ENCODE data around the gene HCN2.

HCN2 gene

DNA sequence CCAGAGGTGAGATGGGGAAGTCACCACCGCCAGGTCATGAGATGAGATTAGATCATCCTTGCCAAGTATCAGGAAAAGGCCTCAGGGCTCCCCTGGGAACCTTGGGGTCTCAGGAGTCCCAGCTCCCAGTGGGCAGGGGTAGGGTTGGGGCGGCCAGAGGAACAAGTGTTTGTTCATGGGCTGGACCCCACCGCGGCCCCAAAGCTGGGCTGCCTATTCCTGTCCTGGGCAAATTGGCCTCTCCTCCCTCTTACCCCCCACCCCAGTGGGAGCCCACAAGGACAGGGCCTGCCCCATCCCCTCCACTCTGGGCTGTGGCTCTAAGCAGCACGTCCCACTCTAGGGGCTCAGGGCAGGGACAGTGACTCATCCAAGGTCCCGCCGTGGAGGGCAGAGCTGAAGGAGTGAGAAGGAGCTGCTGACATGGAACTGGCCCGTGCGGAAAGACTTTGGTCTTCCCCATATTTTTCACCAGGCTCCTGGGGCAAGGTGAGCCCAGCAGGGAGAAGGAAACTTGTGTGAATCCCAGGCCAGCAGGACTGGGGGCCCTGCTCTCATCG is 4.0 kb upstream of the HCN2 start:
- Histone ChIP-seq H4K20me1 (peaks cover 34 to 92% (median 78%) of the 10 kb centered on the region in 11 experiments), H3K4me2 (no peak overlapping the region), H3K9ac (no peak overlapping the region), H3K27ac (no peak overlapping the region), H3K4me3 (no peak overlapping the region), H3K27me3 (peaks cover 27 to 44% (median 32%) of the 10 kb centered on the region in 11 experiments), H3K36me3 (peaks cover 23 to 33% (median 29%) of the 10 kb centered on the region in 11 experiments), H3K9me3 (replicated peaks in 1 of 11) (no peaks in the 10 kb centered on the region; a peak in 1 of 22 replicates), H3K4me1 (peaks cover 9 to 26% (median 17%) of the 10 kb centered on the region in 10 experiments; a peak in 19 of 20 replicates)
- TF ChIP-seq Cebpa-rat (IDR thresholded peaks at IDR 0.05): no peak

DNA sequence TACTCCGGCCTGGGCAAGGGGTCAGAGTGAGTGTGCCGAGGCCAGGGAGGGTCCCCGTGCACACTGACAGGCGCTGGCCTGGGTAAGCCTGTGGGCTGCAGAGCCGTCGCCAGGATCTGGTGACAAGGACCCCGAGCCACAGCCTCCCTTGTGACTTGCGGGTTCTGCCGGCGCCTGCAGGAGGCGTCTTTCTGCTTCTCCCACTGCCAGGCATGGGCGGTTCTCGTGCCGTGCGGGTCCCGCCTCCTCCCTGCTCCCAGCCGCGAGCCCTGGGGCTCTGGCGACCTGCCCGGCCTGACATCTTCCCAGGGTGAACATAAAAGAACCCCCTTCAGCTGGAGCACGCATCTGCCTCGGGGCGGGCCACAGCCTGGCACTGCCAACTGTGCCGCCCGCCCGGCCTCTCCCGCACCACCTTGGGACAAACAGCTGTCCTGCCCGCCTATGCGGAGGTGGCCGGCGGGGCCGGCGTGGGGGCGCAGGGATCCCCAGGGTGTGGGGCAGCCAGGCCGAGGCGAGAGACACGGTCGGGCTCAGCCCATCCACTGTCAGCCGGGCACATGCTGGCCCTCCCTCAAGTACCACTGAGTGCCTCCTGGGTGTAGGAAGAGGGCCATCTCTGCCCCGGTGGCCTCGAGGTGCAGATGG is 1.5 kb upstream of the HCN2 start:
- Histone ChIP-seq H3K9ac (0 out of 22 replicates have a peak overlapping the region, but pooled peaks of 1 of the 11 experiments have one; percentile 5), H3K27ac (no peak overlapping the region), H3K4me1 (peaks cover 9 to 33% (median 17%) of the 10 kb centered on the region in 10 experiments; a peak in 19 of 20 replicates), H3K9me3 (replicated peaks in 1 of 11) (no peaks in the 10 kb centered on the region; a peak in 1 of 22 replicates), H3K27me3 (peaks cover 53 to 70% (median 57%) of the 10 kb centered on the region in 11 experiments), H3K36me3 (peaks cover under 1 to 10% (median 6%) of the 10 kb centered on the region in 11 experiments; a peak in 17 of 22 replicates), H3K4me3 (peak overlapping the region in 1 of 10 experiments; percentile 1; a peak in 3 of 20 replicates), H4K20me1 (peaks cover 11 to 94% (median 80%) of the 10 kb centered on the region in 11 experiments; a peak in 21 of 22 replicates), H3K4me2 (peak overlapping the region; percentile 33 to 84 (median 65))
- no peak for TF ChIP-seq Cebpa-rat (IDR thresholded peaks at IDR 0.05)

DNA sequence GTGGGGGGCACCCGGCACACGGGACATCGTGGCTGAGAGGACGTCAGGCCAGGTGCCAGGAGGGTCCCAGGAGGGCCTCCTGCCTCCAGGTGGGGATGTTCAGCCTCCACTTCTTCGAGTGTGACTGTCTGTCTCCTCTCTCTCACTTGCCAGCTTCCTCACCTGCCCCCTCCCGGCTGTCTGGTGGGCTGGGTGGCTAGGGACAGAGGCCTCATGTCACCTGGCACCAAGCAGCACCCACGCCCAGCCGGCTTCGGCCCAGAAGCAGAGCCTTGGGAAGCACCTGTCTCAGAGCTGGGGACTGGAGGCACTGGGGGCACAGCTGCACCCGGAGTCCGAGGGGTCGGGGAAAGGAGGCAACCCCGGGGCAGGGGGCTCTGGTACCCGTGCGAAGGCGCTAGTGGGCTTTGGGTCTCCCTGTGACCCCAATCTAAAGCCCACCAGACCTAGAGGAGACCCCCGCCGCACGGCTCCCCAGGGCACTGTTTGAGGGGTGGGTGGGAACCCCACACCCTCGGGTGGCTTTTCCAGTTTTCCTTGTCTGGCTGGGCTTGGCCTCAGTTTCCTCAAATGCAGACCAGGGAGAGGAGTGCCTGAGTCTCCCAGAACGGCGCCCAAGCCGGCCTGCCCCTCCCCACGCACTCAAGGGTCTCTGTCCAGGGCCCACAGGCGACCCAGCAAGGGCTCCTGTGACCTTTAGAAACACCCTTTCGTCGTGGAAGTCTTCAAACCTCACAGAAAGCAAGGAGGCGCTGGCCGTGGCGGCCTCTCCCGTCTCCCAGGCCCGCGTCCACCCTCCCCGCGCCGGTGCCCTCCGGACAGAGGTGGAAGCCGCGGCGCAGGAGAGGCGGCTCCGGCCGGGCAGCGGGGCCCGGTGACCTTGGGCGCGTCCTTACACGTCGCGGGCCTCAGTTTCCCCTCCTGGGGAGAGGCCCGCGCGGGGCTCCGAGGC is 664 bp upstream of the HCN2 start:
- H3K9ac ChIP-seq: 0 out of 22 replicates have a peak overlapping the region, but pooled peaks of 1 of the 11 experiments have one; percentile 5
- 0 out of 22 replicates have a peak, but pooled peaks cover 0 to 2% (median 0%) of the 10 kb centered on the region in 11 experiments for H3K36me3 ChIP-seq
- H3K27ac ChIP-seq: no peak overlapping the region
- peaks cover 61 to 78% (median 65%) of the 10 kb centered on the region in 11 experiments for H3K27me3 ChIP-seq
- H3K4me3 ChIP-seq: no peak overlapping the region; a peak in 1 of 20 replicates
- peaks cover 3 to 94% (median 80%) of the 10 kb centered on the region in 11 experiments; a peak in 21 of 22 replicates for H4K20me1 ChIP-seq
- peak overlapping the region in 10 of 11 experiments; percentile 33 to 84 (median 62); a peak in 18 of 22 replicates for H3K4me2 ChIP-seq
- H3K4me1 ChIP-seq: peaks cover 9 to 39% (median 19%) of the 10 kb centered on the region in 10 experiments; a peak in 19 of 20 replicates
- no peaks in the 10 kb centered on the region; a peak in 1 of 22 replicates for H3K9me3 ChIP-seq (replicated peaks in 1 of 11)
- TF ChIP-seq Cebpa-rat (IDR thresholded peaks at IDR 0.05): no peak

DNA sequence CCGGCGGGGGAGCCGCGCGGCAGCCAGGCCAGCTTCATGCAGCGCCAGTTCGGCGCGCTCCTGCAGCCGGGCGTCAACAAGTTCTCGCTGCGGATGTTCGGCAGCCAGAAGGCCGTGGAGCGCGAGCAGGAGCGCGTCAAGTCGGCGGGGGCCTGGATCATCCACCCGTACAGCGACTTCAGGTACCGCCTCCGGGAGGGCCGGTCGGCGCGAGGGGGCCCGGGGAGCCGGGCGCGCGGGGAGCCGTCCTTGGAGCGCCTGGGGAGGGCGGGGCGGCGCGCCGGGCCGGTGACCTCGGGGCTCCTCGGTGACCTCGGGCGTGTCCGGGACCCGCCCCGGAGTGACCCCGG is 690 bp downstream of the HCN2 start:
- Histone ChIP-seq H3K27ac (no peak overlapping the region), H3K9ac (no peak overlapping the region), H3K4me1 (peaks cover 9 to 34% (median 15%) of the 10 kb centered on the region in 10 experiments; a peak in 19 of 20 replicates), H3K4me3 (no peak overlapping the region), H4K20me1 (peaks cover 0 to 88% (median 74%) of the 10 kb centered on the region in 11 experiments; a peak in 19 of 22 replicates), H3K36me3 (no peaks in the 10 kb centered on the region), H3K4me2 (no peak overlapping the region), H3K9me3 (replicated peaks in 1 of 11) (no peaks in the 10 kb centered on the region; a peak in 1 of 22 replicates), H3K27me3 (peaks cover 68 to 91% (median 79%) of the 10 kb centered on the region in 11 experiments)
- no peak for TF ChIP-seq Cebpa-rat (IDR thresholded peaks at IDR 0.05)

DNA sequence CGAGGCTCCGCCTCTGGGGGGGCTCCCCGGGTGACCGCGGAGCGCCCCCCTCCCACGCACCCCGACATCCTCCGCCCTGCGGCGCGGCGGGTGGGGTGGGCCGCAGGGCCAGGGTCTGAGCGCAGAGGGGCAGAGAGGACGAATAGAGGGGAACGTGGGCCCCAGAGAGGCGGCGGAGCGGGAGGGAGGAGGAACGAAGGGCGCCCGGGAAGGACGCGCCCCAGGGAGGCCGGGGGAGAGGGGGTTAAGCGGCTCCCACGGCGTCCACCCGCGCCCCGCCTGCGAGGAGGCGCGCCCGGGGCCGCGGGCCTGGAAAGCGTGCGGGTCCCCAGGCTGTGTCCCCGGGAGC is 1.0 kb downstream of the HCN2 start:
- H4K20me1 ChIP-seq: peaks cover 0 to 88% (median 70%) of the 10 kb centered on the region in 11 experiments; a peak in 19 of 22 replicates
- no peak overlapping the region for H3K9ac ChIP-seq
- peaks cover 68 to 95% (median 83%) of the 10 kb centered on the region in 11 experiments for H3K27me3 ChIP-seq
- no peaks in the 10 kb centered on the region for H3K36me3 ChIP-seq
- H3K27ac ChIP-seq: no peak overlapping the region
- no peaks in the 10 kb centered on the region; a peak in 1 of 22 replicates for H3K9me3 ChIP-seq (replicated peaks in 1 of 11)
- no peak overlapping the region for H3K4me3 ChIP-seq
- peaks cover 9 to 34% (median 15%) of the 10 kb centered on the region in 10 experiments; a peak in 19 of 20 replicates for H3K4me1 ChIP-seq
- TF ChIP-seq Cebpa-rat (IDR thresholded peaks at IDR 0.05): no peak
- H3K4me2 ChIP-seq: no peak overlapping the region

DNA sequence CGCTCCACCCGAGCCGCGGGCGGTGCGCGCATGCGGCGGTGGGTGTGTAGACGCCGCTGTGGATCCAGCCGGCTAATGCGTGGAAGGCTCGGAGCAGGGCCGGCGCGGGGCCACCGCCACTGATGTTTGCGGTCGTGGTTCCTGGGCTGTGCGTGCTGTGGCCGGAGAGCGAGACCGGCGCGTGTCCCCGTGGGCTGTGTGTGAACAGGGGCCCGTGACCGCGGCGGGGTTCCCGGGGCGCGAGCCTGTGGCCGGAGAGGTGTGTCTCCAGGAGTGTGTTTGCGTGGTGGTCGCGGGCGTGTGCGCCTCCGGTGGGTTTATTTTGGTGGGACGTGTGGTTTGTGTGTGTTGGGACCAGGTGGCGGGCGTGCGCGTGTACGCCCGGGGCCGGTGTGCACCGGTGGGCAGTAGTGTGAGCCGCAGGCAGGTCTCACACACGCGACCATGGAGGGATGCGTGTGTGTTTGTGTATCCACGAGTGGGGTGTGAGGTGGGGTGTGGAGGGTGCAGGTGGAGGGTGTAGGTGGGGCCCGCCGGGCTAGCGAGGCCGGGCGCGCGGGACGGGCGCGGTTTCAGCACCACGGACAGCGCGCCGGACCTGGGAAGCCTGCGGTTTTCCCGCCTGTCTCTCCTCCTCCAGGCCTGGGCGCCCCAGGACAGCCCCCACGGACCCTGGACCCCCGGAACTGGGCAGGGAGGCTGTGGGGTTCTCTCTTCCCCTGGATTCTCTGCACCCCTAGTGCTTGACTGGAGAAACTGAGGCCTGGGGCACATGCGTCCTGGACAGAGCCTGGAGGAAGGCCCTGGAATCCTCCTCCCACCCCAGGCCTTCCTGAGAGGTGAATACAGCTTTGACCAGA is 1.6 kb downstream of the HCN2 start:
- Histone ChIP-seq H3K27me3 (peaks cover 68 to 97% (median 87%) of the 10 kb centered on the region in 11 experiments), H3K4me3 (no peak overlapping the region), H3K36me3 (no peaks in the 10 kb centered on the region), H3K4me1 (peaks cover 9 to 34% (median 15%) of the 10 kb centered on the region in 10 experiments; a peak in 19 of 20 replicates), H4K20me1 (peaks cover 0 to 88% (median 64%) of the 10 kb centered on the region in 11 experiments; a peak in 18 of 22 replicates), H3K4me2 (no peak overlapping the region), H3K27ac (no peak overlapping the region), H3K9ac (no peak overlapping the region), H3K9me3 (replicated peaks in 1 of 11) (no peaks in the 10 kb centered on the region; a peak in 1 of 22 replicates)
- TF ChIP-seq Cebpa-rat (IDR thresholded peaks at IDR 0.05): no peak

DNA sequence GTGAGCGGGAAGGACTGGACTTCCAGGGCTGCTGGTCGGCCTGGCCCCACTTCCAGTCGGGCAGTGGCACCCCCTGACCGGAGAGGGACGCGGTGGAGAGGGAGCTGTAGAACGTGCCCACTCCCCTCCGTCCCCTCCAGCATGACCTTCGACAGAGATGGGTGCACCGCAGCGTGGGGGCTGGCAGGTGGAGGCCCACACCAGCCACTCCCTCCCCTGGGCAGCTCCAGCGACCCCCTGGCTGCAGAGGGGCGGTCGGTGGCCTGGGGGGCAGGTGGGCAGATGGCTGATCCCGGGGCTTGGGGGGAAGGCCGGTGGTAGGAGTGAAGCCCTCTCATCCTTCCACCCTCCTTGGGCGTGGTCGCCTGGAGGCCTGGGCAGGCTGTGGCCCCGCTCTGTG is 2.4 kb downstream of the HCN2 start:
- Histone ChIP-seq H3K36me3 (no peaks in the 10 kb centered on the region), H3K4me2 (no peak overlapping the region), H3K9ac (no peak overlapping the region), H3K4me1 (peaks cover 9 to 34% (median 15%) of the 10 kb centered on the region in 10 experiments; a peak in 19 of 20 replicates), H3K27me3 (peaks cover 68 to 92% (median 88%) of the 10 kb centered on the region in 11 experiments), H3K4me3 (no peak overlapping the region), H4K20me1 (peaks cover 0 to 88% (median 60%) of the 10 kb centered on the region in 11 experiments; a peak in 18 of 22 replicates), H3K27ac (no peak overlapping the region), H3K9me3 (replicated peaks in 1 of 11) (no peaks in the 10 kb centered on the region; a peak in 1 of 22 replicates)
- no peak for TF ChIP-seq Cebpa-rat (IDR thresholded peaks at IDR 0.05)
